HG03469 (cell line): ENCODE measurements around the gene TFPI.

ENCODE experiments used
- ATAC-seq: cut with Tn5 transposase; IDR thresholded peaks from one replicate; pipeline ENCODE4 v1.9.1; 2021; ENCODE audit warnings: mild to moderate bottlenecking, moderate library complexity, moderate number of reproducible peaks; ENCODE audit not compliant: unreplicated experiment

The TFPI gene

DNA sequence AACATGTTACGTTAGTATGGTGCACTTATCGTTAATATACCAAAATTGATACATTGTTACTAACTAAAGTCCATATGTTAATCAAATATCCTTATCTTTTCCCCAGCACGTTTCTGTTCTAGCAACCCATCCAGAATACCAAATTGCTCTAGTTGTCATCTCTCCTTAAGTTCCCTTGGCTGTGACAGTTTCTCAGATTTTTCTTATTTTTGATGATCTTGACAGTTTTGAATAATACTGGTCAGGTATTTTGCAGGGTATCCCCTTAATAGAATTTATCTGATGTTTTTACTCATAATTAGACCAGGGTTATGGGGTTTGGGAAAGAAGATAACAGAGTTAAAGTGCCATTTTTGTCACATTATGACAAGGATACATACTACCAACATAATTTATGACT is 47.8 kb downstream of the TFPI start:
- ATAC-seq, result no peak

DNA sequence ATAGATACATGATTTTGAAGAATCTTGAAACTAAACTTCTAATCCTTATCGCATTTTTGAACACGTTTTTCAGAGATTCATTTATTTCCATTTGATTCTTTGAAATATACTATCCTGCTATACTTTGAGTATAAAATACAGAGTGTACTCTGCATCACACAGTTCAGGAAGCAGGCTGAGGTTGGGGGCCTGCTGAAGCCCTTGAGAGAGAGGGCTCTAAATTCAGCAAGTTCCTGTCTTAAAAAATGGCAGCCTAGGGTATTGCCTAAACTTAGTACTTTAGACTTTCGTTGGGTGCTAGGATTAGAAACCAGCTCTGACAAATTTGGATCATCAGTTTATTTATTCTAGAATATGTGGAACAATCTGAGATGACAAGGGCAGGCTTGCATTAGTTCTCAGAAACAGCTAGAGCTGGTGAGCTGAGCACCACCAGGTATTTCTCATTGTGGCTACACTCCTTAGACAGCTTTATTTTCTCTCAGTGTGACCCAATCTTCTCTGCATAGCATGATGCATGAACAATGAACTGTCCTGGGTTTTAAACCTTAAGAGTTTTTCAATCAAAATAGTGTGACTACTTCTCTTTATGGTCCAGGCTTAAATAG is 49.1 kb downstream of the TFPI start:
- ATAC-seq, result no peak

DNA sequence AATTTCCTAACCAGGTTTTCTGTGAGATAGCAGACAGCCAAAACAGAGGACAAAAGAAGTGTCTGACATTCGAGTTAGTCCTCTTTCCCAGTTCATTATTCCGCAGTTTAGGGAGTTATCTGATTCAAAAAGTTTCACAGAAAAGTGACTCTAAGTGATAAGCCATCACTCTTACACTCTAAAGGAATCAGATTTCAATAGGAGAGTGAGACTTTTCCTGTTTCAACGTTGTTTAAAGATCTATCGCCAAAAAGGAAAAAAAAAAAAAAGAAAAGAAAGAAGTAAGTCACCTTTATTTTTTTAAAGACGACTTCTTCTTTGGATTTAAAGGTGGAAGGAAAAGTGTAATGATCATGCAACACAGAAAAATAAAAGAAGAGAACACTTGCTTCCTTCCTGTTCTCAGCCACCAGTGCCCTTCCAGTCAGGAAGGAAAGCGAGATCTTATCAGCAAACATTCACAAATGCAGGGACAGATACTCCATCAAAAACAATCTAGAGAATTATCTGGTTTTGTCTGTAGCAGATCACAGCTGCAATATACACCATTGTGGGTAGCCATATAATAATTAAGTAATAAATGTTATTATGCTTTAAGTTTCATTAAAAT is 49.8 kb downstream of the TFPI start:
- ATAC-seq, result no peak

DNA sequence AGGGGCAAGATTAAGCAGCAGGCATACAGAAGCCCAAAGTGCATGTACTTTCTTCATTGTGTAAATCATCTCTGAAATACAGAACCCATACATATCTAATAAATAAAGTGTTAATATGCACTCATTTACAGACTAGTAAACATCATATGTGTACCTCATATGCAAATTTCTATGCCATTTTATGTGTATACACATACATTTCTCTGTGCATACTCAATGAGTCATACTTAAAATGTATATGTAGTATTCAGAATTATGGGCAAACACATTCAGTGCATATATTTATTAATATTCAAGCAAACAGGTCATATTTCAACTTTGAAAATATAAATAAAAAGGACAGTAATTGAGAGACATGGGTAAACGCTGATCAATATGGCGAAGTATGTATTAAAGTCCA is 50.5 kb downstream of the TFPI start:
- no peak for ATAC-seq

DNA sequence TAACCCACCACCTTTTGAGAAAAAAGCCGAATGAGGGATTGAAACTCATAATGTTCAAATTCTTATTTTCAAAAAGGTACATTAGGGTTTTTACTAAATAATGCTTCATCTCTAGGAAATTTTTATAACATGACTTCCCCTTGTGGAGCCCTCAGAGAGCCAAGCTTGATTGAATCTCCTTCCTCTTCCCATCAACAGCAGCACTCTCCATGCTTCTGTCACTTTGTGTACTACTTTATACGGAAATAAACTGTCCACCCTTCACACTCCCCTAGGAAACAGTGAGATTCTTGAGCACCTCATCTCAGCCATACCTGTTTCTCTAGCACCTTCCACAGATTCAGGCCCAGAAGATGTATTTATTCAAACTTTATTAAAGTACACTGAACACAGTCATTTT is 51.8 kb downstream of the TFPI start:
- ATAC-seq, result no peak

DNA sequence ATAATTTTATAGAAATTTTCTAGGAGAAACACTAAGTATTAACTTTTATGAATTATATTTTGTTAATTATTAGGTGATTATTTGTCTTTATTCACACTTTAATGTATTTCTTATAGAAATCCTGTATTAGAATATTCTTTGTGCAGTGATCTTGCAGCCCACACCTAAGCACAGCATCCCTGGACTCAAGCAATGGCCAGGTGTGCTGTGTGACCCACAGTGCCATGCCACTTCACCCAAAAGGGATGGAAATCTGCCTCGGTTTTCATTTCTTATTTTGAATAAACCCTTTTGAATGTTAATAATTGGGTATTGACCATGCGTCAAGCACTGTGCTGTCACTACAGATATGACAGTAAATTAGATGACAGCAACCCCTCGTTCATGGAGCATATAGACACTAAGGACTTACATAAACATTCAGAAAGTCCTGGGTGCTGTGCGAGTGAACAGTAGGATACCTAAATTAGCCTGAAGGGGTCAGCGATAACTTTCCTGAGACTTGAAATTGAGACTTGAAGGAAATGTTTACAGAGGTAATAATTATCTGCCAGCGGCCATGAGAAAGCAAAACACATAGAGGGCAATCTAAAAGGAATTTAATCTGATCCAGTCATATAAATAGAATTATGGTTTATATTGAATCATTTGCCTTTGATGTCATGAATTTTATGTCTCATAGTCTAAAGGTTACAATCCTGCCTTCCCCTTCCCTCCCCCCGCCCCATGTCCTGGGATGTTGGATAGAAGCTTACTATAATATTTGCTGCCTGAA is 53.5 kb downstream of the TFPI start:
- no peak for ATAC-seq

DNA sequence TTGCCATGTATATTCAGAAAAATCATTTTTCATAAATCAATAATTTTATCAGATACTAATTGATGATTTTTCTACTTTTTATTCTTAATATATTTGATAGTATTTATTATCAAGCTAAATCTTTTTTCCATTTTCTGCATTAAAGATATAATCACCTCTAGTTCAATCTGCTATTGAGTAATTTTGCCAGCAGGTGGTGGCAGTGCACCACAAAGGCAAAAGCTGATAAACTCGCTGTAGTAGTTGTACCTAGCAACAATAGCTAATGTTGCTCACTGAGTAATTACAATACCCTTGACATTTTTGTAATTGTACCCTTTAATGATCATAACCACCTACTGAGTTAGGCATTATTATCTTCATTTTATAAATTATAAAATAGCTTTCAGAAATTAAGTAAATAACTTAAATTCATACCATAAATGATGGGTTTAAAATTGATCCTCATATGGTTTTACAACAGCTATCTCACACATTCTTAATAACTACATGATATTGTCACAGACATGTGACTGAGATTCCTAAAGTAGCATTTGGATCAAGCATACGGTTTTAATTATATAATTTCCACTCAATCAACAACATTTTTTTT is 54.2 kb downstream of the TFPI start:
- peak; percentile 93 for ATAC-seq

DNA sequence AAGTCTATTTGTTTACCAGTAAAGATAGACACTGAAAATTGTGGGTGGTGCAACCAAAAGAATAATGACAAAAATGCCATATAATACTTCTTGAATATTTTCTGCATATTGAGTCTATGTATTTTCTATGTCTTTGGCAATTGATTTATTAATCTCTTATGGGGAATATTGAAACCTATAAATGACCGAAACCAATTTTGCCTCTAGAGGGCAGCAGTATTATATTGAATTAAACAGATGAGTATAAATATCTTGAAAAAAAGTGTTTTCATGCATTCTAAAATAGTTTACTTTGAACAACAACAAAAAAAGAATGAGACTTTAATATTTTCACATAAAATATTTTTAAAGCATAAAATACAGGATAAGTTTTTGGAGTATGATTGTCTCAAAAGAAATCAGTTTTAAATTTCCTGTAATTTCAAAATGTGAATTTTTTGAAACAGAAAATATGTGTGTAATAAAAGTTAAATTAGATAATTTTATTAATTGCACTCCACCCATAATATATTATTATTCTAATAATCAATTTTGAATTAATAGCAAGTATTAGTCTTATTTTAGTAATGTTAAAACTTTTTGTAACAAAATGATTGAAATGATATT is 56.3 kb downstream of the TFPI start:
- no peak for ATAC-seq

DNA sequence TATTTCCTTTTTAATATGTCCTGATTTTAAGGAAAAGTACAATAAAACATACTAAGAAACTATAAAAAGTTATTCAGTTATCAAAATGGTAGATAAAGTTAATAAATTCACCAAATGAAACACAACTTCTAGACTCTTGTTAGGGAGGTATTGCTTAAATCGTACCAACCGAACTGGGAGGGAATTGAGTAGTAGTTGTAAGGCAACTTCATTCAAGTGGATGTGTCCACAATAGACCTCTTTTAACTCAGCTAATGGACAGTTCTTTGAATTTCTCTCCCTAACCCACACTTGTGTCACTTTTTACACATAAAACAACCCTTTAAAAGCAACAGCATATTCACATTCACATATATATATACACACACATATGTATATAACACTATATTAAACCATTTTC is 57.1 kb downstream of the TFPI start:
- no peak for ATAC-seq

DNA sequence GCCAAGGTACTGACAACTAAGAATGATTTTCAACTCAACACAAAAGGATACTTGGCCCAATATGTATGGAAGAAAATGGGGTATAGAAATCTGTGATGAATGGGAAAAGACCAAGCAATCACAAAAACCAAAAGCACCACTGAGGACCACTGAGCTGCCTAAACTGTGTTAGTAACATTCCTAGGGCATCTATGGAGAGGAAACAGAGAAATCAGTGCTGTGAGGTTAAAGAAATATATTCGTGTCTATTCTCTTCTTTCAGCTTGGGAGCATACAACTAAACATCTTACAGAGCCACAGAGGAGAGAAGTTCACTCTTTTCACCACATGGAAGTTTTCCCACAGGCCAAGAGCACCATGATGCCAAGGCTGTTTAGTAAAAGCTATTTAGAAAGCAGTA is 58.9 kb downstream of the TFPI start:
- no peak for ATAC-seq

DNA sequence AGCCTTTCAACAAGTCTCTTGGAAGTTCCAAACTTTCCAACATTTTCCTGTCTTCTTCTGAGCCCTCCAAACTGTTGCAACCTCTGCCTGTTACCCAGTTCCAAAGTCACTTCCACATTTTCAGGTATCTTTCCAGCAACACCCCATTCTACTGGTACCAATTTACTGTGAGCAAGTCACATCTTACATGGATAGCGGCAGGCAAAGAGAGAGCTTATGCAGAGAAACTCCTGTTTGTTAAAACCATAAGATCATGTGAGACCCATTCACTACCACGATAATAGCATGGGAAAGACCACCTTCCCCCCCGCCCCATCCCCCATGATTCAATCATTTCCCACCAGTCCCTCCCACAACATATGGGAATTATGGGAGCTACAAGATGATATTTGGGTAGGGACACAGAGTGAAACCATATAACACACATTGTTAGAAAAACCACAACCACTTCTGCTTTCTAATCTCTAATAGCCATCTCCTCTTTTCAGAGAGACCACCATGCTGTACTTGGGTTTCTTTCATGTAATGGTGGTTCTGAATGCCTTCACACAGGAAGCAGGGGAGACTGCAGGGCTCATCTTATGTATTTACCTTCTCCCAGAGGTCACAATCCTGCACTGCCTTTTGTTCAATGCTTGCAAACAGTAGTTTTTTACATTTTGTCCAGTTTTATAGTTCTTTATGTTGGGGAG is 60.2 kb downstream of the TFPI start:
- no peak for ATAC-seq

DNA sequence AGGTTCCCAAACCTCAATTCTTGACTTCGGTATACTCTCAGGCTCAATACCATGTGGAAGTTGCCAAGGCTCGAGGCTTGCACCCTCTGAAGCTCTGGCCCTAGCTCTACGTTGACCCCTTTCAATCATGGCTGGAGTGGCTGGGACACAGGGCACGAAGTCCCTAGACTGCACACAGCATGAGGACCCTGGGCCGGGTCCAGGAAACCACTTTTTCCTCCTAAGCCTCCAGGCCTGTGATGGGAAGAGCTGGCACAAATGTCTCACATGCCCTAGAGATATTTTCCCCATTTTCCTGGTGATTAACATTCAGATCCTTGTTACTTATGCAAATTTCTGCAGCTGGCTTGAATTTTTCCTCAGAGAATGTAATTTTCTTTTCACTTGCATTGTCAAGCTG is 61.1 kb downstream of the TFPI start:
- no peak for ATAC-seq

DNA sequence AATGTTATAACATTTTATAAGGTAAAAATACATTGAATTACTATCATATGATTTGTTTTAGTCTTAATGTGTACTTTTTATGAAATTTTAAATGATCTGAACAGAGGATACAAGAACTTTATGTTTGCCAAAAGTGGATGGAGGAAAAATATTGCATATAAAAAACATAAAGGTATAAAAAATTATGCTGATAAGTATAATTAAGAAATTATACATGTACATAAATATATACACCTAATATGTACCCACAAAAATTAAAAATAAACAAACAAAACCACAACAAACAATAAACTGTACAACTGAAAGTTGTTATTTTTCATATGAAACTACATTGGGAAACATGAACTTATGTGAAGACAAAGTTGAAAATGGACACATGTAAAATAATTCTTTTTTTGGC is 68.0 kb downstream of the TFPI start:
- no peak for ATAC-seq

DNA sequence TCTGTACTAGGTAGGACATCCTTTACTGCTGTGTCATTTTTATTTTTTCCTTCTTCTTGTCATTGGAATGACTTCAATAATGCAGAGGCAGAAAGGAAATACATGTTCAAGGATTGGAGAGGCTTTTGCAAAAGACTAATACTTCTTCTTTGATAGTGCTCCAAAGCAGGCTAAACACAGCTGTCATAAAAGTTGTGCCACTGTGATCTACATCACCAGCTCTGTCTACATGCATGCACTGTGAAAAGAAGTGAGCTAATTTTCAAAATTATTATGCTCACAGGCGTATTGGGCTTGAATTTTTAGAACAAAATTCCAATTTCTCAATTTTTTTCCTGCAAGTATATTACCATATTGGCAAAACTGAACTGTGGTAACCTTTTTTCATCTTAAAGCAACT is 68.7 kb downstream of the TFPI start:
- no peak for ATAC-seq

DNA sequence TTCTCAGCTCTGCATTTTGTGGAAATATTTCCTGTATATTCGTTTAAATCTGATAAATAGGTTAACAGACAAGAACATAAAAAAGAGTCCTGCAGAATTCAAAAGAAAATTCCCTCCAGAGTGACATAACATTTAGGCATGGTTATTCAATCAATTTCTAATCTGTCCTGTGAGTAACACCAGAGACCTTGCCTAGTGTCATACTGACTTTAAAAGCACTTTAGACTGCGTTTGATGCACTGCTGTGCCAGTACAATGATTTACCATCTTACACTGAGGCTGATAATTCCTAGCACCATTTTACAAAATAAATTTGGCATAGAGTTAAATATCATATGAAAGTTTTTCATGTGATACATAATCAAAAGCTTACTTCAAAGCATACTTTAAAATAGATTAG is 70.7 kb downstream of the TFPI start:
- no peak for ATAC-seq

DNA sequence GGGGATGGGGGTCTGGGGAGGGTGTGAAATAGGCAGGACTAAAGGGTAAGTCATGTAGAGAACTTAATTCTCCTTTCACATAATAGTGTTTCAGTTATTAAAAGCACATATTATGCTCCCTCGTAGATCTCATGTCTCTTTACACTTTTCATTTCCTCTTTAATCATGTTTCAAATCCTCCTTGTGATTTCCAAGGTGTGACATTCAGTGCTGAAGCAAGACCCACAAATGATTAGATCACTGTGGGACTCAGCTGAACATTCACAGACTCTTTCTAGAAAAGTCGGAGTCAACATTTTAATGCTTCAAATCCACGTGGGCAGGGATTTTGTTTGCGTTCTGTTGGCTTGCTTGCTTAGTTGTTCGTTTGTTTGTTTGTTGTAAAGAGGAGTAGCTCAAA is 71.4 kb downstream of the TFPI start:
- ATAC-seq, result peak; percentile 70

DNA sequence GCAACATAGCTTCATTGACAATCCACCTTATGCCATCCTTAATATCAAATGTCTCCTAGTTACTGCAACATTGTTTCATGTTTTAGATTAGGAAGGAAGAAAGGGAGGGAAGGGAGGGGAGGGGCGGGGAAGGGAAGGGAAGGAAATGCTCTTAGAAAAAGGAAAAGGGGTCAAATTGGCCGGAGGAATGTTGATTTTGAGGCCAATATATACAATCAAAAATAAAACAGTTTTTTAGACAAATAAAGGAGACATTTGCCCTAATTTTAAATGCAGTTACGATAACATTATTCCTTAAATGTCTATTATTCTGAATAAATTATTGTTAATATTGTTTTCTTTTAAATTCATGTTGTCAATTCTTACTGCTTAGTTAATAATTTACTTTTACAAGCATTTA is 72.7 kb downstream of the TFPI start:
- no peak for ATAC-seq

DNA sequence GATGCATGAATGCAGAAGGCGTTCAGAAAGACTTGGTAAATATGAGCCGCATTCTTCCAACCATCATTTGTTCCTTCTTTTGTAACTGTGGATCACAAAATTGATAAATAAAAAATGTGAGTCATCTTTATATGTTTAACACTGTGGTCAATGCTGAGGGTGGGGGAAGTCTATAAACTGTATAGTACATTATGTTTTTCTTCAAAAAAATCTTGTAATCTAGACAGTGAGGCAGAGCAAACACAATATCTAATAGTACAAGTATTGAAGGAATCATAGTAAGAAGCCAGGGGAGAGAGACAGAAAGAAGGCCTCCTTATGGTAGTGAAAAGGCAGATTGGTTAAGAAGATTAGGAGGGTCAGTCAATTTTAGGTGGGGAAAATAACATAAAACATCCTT is 75.5 kb downstream of the TFPI start:
- no peak for ATAC-seq

DNA sequence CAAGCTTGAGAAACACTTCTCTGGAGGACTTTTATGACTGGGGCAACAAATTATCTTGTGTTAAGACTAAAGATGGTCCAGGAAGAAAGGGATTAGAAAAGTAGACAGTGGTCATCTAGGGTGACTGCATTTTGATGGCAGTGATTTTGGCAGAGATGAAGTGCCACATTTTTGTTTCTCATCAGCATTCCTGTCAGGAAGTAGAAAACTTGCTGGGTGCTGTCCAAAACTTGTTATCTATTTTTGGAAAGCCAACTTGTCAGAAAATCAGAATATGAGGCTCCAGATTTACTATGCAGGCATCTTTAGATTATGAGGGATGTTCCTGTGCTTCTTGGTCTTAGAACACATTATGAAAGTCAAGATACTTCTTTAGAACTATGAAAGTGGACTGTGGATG is 77.2 kb downstream of the TFPI start:
- no peak for ATAC-seq

DNA sequence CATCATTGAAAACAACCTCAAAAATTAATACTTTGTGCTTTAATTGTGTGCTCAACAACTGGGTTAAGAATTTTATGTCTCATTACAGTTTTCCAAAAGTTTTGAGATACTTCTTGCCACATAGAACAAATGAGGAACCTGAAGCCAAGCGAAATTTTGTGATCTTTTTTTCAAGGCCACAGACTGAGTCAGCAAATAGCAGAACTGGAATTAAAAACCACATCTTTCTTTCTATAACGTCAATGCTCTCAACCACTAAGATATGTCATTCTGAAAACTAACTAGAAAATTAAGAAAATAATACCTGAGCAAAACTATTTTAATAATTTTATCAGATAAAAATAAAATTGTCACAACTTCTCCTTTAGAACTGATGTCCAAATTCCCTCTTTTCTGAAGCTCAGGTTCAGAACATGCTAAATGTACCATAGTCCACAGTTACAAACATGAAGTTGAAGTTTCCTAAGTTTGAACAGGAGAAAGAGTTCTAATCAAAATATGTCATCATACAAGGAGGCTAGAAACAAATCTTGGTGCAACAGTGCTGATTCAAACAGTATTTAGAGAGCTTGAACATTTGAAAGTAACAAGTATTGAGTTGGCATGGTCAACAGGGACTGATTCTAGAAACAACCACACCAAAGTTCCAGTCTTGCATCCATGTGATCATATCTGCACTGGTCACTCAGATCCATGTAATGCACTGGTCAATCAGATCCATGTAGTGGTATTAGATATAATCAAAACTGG is 78.6 kb downstream of the TFPI start:
- ATAC-seq, result peak; percentile 89
